ENCODE results near the gene ANKRD63.

The ANKRD63 gene

GRCh38 chr15:40282869-40283614 is at the start of gene ANKRD63:
ANKRD63 (minus strand) TSS chr15:40283064; CDS start chr15:40282586, 478 bp downstream.
- DNase-seq = peak; percentile 45

GRCh38 chr15:40332113-40332781 is 49.4 kb upstream of the ANKRD63 start:
- no peak for DNase-seq

GRCh38 chr15:40331637-40332036 is 48.8 kb upstream of the ANKRD63 start:
- DNase-seq = no peak

GRCh38 chr15:40331026-40331425 is 48.2 kb upstream of the ANKRD63 start:
- DNase-seq = no peak

GRCh38 chr15:40330368-40330836 is 47.5 kb upstream of the ANKRD63 start:
- no peak for DNase-seq

- no peak for DNase-seq
These were observed 46.9 kb upstream of the ANKRD63 start for GRCh38 chr15:40329804-40330203.

- no peak for DNase-seq
These were observed 45.9 kb upstream of the ANKRD63 start for GRCh38 chr15:40328751-40329150.

- no peak for DNase-seq
These were observed 45.3 kb upstream of the ANKRD63 start for GRCh38 chr15:40328176-40328575.

- no peak for DNase-seq
These were observed 44.6 kb upstream of the ANKRD63 start for GRCh38 chr15:40327457-40327856.

- DNase-seq = no peak
These were observed 42.8 kb upstream of the ANKRD63 start for GRCh38 chr15:40325700-40326099.

- no peak for DNase-seq
These were observed 42.3 kb upstream of the ANKRD63 start for GRCh38 chr15:40325188-40325587.

- peak; percentile 45 for DNase-seq
These were observed 41.4 kb upstream of the ANKRD63 start for GRCh38 chr15:40323953-40324937.

- peak; percentile 91 for DNase-seq
These were observed 40.5 kb upstream of the ANKRD63 start, which contains the start of gene INAFM2 for GRCh38 chr15:40323239-40323952. INAFM2 (plus strand) TSS chr15:40323692; CDS start chr15:40324056, 364 bp downstream.

- DNase-seq = no peak
These were observed 39.8 kb upstream of the ANKRD63 start for GRCh38 chr15:40322531-40323238.

- DNase-seq = peak; percentile 69
These were observed 38.1 kb upstream of the ANKRD63 start for GRCh38 chr15:40320931-40321371.

- no peak for DNase-seq
These were observed 37.5 kb upstream of the ANKRD63 start for GRCh38 chr15:40320409-40320808.

GRCh38 chr15:40317580-40317979 is 34.7 kb upstream of the ANKRD63 start:
- no peak for DNase-seq

- DNase-seq = no peak
These were observed 34.1 kb upstream of the ANKRD63 start for GRCh38 chr15:40316931-40317330.

GRCh38 chr15:40314723-40315276 is 31.9 kb upstream of the ANKRD63 start:
- no peak for DNase-seq

GRCh38 chr15:40313531-40314398 is 30.9 kb upstream of the ANKRD63 start:
- peak; percentile 41 for DNase-seq

Measured in activated CD4-positive, alpha-beta T cell treated with anti-CD3 and anti-CD28 coated beads for 48 hours (primary cell).